ENCODE measurements around the gene ERBIN. TPM values are rescaled to one million over a fixed set of nuclear protein-coding genes. Genes with fewer than 3 reads are reported as not detected.
A peak's percentile ranks its signal among the peaks of the same experiment; 100 is the strongest.
"Not testable (repeated sequence)": the region's sequence is repeated elsewhere in the genome, so short reads cannot be mapped to it uniquely, and the experiment has no call there.

ERBIN gene
- total and polyA plus RNA-seq, 5 donors from 2014 or later: 21.5 to 114 (median 39.3) TPM

DNA sequence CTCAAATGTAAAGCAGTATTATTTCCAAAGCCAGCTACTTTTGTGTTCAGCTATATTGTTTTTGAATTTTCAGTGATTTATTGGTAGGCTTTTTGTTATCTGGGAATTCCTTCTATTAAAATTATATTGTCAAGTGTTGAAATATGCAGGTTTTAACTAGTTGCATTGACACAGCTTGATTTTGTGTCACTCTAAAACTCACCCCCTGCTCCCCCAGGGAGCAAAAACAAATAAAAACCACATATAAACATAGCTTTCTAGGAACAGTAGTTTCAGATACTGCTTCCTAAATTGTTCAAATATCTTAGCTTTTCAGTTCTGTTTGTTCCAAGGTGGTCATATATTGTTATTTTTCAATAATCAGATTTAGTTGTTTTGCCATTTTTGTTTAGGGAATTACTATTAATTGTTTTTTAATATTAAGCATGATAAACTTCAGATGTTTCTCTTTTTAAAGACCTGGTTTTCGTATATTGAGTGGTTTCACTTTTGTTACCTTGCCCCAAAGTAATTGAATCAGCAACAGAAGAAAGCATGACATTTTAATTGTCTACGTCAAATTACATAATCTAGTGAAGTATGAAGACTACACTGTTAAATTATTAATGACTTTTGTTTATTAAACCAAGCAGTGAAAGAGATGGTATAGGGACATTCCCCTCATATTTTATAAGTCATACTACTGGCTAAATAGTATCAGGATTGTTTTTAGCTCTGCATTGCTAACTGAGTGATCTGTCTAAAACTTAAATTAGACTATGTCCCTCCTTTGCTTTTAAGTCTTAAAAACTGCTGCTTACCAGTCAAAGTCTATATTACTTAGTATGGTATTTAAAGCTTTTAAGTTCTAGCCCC lies 43.4 kb downstream of the ERBIN start:
- peaks cover 5% of the 10 kb centered on the region for H3K27me3 Mint-ChIP-seq
- Histone ChIP-seq H3K27ac (ENCODE audit: insufficient read depth, low read length, poor library complexity, severe bottlenecking) (peak overlapping the region; percentile 38), H3K36me3 (ENCODE audit: control insufficient read depth, insufficient read depth, low read length) (no peaks in the 10 kb centered on the region), H3K4me1 (ENCODE audit: control insufficient read depth, insufficient read depth, low read length, poor library complexity, severe bottlenecking) (peaks cover 44% of the 10 kb centered on the region), H3K27me3 (ENCODE audit: control insufficient read depth, insufficient read depth, low read length) (no peaks in the 10 kb centered on the region), H3K9me3 (ENCODE audit: control insufficient read depth in 2 of 2, low read length in 2 of 2) (no peaks in the 10 kb centered on the region), H3K4me3 (ENCODE audit: low read depth, low read length) (peak overlapping the region; percentile 45)
- H3K27ac Mint-ChIP-seq: peak overlapping the region; percentile 8 to 87 (median 24)
- ATAC-seq (ENCODE audit: low read depth in 2 of 2): no peak
- H3K4me1 Mint-ChIP-seq: peaks cover 51 to 82% (median 58%) of the 10 kb centered on the region in 4 donors
- H3K36me3 Mint-ChIP-seq: peaks cover 19% of the 10 kb centered on the region
- peaks cover 0 to 2% (median 0%) of the 10 kb centered on the region in 7 donors for H3K9me3 Mint-ChIP-seq
- H3K4me3 Mint-ChIP-seq: peak overlapping the region in 3 of 4 donors; percentile 3 to 49 (median 30)
- DNase-seq: peak in 2 of 3 donors; percentile 6 to 23

DNA sequence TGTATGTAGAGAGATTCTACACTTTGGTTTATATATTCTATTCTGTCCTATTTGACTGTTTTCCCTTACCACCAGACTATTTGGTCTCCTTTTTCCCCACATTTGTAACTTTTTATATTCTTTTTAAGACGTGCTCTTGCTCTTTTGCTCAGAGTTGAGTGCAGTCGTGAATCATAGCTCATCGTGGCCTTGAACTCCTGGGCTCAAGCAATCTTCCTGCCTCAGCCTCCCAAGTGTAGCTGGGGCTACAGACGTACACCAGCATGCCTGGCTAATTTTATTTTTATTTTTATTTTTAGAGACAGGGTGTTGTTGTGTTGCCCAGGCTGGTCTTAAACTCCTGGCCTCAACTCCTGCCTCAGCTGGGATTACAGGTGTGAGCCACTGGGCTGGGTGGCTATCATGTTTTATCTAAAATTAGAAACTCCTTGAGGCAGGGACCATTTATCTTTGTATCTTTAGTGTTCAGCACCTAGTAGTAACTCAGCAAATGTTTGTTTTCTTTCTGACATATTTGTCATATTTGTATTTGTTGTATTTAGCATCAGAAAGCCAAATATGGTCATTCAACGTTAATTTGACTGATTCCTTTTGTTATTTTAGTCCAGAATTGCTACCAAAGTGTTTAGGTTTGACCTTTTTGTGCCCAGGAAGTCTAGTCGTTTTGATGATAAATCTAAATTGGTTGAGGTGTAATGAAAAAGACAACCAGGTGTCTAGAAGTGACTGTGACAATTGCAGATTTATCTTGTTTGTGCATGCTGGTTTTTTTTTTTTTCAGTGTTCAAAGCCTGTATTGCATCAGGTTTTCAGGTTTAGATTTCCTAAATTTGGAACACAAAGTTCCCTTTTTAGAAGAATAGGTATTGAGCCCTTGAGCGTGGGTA lies 44.3 kb downstream of the ERBIN start:
- peaks cover 0 to under 1% (median 0%) of the 10 kb centered on the region in 7 donors for H3K9me3 Mint-ChIP-seq
- DNase-seq (no peak), ATAC-seq (ENCODE audit: low read depth in 2 of 2) (no peak)
- H3K4me3 ChIP-seq (ENCODE audit: low read depth, low read length): peak overlapping the region; percentile 45
- H3K27ac Mint-ChIP-seq: peak overlapping the region; percentile 47 to 95 (median 87)
- H3K27me3 ChIP-seq (ENCODE audit: control insufficient read depth, insufficient read depth, low read length): no peaks in the 10 kb centered on the region
- peaks cover 54 to 81% (median 58%) of the 10 kb centered on the region in 4 donors for H3K4me1 Mint-ChIP-seq
- H3K9me3 ChIP-seq (ENCODE audit: control insufficient read depth in 2 of 2, low read length in 2 of 2): no peaks in the 10 kb centered on the region
- H3K36me3 Mint-ChIP-seq: peaks cover 21% of the 10 kb centered on the region
- H3K4me3 Mint-ChIP-seq: peak overlapping the region; percentile 3 to 66 (median 34)
- no peaks in the 10 kb centered on the region for H3K36me3 ChIP-seq (ENCODE audit: control insufficient read depth, insufficient read depth, low read length)
- peaks cover 9% of the 10 kb centered on the region for H3K27me3 Mint-ChIP-seq
- peak overlapping the region; percentile 38 for H3K27ac ChIP-seq (ENCODE audit: insufficient read depth, low read length, poor library complexity, severe bottlenecking)
- peaks cover 39% of the 10 kb centered on the region for H3K4me1 ChIP-seq (ENCODE audit: control insufficient read depth, insufficient read depth, low read length, poor library complexity, severe bottlenecking)

DNA sequence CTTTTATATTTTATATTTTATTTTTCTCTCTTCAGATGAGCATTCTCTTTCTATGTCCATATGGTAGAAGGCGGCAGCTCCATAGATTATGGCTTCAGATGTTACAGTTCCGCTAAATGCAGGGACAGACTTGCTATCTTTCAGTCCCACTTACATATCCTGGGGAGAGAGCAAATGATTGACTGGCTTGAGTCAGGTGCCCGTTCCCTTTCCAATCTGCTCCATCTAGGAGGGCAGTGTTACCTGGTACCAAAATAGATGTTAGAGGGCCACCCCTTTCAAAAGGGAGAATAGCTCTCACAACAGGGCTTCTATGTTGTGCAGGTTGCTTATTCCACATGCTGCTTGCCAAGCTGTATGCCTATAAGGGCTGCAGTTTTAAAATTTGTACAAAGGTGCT lies 45.3 kb downstream of the ERBIN start:
- DNase-seq: no peak
- peaks cover 38% of the 10 kb centered on the region for H3K4me1 ChIP-seq (ENCODE audit: control insufficient read depth, insufficient read depth, low read length, poor library complexity, severe bottlenecking)
- H3K27me3 ChIP-seq (ENCODE audit: control insufficient read depth, insufficient read depth, low read length): no peaks in the 10 kb centered on the region
- no peak for ATAC-seq (ENCODE audit: low read depth in 2 of 2)
- H3K36me3 ChIP-seq (ENCODE audit: control insufficient read depth, insufficient read depth, low read length): no peaks in the 10 kb centered on the region
- Mint-ChIP-seq H3K9me3 (peaks cover 0 to 2% (median 0%) of the 10 kb centered on the region in 7 donors), H3K4me3 (peak overlapping the region in 1 of 4 donors; percentile 33), H3K27me3 (peaks cover 10% of the 10 kb centered on the region), H3K27ac (no peak overlapping the region), H3K4me1 (peaks cover 52 to 78% (median 57%) of the 10 kb centered on the region in 4 donors), H3K36me3 (peaks cover 24% of the 10 kb centered on the region)
- H3K9me3 ChIP-seq (ENCODE audit: control insufficient read depth in 2 of 2, low read length in 2 of 2): no peaks in the 10 kb centered on the region
- no peak overlapping the region for H3K27ac ChIP-seq (ENCODE audit: insufficient read depth, low read length, poor library complexity, severe bottlenecking)
- no peak overlapping the region for H3K4me3 ChIP-seq (ENCODE audit: low read depth, low read length)

DNA sequence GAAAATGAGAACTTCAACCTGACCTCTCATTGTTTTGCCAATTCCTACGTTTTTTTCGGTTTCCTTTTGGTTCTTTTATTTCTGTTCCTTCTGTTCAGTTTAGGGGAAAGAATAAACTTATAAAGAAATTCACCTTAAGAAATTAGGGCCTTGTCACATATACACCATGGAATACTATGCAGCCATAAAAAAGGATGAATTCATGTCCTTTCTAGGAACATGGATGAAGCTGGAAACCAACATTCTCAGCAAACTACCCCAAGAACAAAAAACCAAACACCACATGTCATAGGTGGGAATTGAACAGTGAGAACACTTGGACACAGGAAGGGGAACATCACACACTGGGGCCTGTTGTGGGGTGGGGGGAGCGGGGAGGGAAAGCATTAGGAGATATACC lies 46.5 kb downstream of the ERBIN start:
- not testable (repeated sequence) for H3K27ac ChIP-seq (ENCODE audit: insufficient read depth, low read length, poor library complexity, severe bottlenecking); H3K27me3 Mint-ChIP-seq; H3K27ac Mint-ChIP-seq; H3K4me3 Mint-ChIP-seq; ATAC-seq (ENCODE audit: low read depth in 2 of 2); H3K36me3 ChIP-seq (ENCODE audit: control insufficient read depth, insufficient read depth, low read length); H3K27me3 ChIP-seq (ENCODE audit: control insufficient read depth, insufficient read depth, low read length); H3K9me3 Mint-ChIP-seq; H3K4me3 ChIP-seq (ENCODE audit: low read depth, low read length); DNase-seq; H3K9me3 ChIP-seq (ENCODE audit: control insufficient read depth in 2 of 2, low read length in 2 of 2)
- H3K4me1 ChIP-seq (ENCODE audit: control insufficient read depth, insufficient read depth, low read length, poor library complexity, severe bottlenecking): peaks cover 27% of the 10 kb centered on the region
- Mint-ChIP-seq H3K36me3 (peaks cover 24% of the 10 kb centered on the region), H3K4me1 (peaks cover 44 to 71% (median 50%) of the 10 kb centered on the region in 4 donors)

DNA sequence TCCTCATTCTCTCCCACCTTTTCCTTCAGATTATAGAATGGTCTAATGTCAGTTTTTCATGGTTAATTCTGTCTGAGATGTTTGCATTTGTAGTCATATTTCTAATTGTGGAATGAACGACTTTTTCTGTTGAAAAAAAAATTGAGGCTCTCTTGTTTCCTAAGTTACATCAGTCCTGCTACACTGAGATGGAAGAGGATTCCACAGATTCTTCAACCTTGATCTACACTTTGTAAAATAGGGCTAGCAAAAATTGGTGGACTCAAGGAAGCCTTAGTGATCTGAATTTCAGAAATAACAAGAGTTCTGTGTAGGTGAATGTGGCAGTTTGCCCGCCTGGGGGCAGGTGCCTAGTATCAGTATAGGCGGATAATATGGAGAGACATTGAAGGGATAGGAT lies 51.9 kb downstream of the ERBIN start:
- Histone ChIP-seq H3K9me3 (ENCODE audit: control insufficient read depth in 2 of 2, low read length in 2 of 2) (no peaks in the 10 kb centered on the region), H3K27ac (ENCODE audit: insufficient read depth, low read length, poor library complexity, severe bottlenecking) (no peak overlapping the region), H3K27me3 (ENCODE audit: control insufficient read depth, insufficient read depth, low read length) (no peaks in the 10 kb centered on the region), H3K4me1 (ENCODE audit: control insufficient read depth, insufficient read depth, low read length, poor library complexity, severe bottlenecking) (peaks cover 8% of the 10 kb centered on the region), H3K4me3 (ENCODE audit: low read depth, low read length) (no peak overlapping the region), H3K36me3 (ENCODE audit: control insufficient read depth, insufficient read depth, low read length) (no peaks in the 10 kb centered on the region)
- Mint-ChIP-seq H3K36me3 (peaks cover 25% of the 10 kb centered on the region), H3K27me3 (peaks cover 4% of the 10 kb centered on the region), H3K9me3 (peaks cover 0 to 3% (median 0%) of the 10 kb centered on the region in 7 donors), H3K27ac (peak overlapping the region in 1 of 3 donors; percentile 44), H3K4me3 (peak overlapping the region in 1 of 4 donors; percentile 12), H3K4me1 (peaks cover 43 to 72% (median 57%) of the 10 kb centered on the region in 4 donors)
- ATAC-seq (ENCODE audit: low read depth in 2 of 2) (no peak), DNase-seq (no peak)

DNA sequence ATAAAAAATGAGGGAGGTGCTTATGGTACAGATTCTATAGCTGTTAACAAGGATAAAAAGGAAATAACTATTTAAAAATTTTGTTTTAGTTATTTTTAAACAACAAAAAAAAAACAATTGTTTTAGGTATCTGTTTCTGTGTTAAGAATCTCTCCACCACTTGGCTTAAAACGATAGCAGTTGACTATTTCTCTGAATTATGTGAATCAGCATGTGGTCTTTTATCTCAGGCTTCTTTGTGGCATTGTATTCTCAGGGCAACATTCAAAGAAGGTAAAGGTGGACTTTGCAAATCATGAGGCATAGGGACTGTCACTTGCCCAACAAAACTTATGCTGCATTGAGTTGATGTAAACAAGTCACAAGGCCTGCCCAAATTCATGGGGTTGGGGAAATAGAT lies 55.2 kb downstream of the ERBIN start:
- Mint-ChIP-seq H3K4me1 (peaks cover 47 to 78% (median 60%) of the 10 kb centered on the region in 4 donors), H3K36me3 (peaks cover 12% of the 10 kb centered on the region), H3K4me3 (no peak overlapping the region), H3K27ac (peak overlapping the region in 1 of 3 donors; percentile 47), H3K9me3 (peaks cover 0 to 1% (median 0%) of the 10 kb centered on the region in 7 donors), H3K27me3 (peaks cover 7% of the 10 kb centered on the region)
- DNase-seq: no peak
- no peak overlapping the region for H3K4me3 ChIP-seq (ENCODE audit: low read depth, low read length)
- H3K36me3 ChIP-seq (ENCODE audit: control insufficient read depth, insufficient read depth, low read length): peaks cover 4% of the 10 kb centered on the region
- peaks cover 16% of the 10 kb centered on the region for H3K4me1 ChIP-seq (ENCODE audit: control insufficient read depth, insufficient read depth, low read length, poor library complexity, severe bottlenecking)
- no peak overlapping the region for H3K27ac ChIP-seq (ENCODE audit: insufficient read depth, low read length, poor library complexity, severe bottlenecking)
- H3K9me3 ChIP-seq (ENCODE audit: control insufficient read depth in 2 of 2, low read length in 2 of 2): no peaks in the 10 kb centered on the region
- H3K27me3 ChIP-seq (ENCODE audit: control insufficient read depth, insufficient read depth, low read length): no peaks in the 10 kb centered on the region
- no peak for ATAC-seq (ENCODE audit: low read depth in 2 of 2)

DNA sequence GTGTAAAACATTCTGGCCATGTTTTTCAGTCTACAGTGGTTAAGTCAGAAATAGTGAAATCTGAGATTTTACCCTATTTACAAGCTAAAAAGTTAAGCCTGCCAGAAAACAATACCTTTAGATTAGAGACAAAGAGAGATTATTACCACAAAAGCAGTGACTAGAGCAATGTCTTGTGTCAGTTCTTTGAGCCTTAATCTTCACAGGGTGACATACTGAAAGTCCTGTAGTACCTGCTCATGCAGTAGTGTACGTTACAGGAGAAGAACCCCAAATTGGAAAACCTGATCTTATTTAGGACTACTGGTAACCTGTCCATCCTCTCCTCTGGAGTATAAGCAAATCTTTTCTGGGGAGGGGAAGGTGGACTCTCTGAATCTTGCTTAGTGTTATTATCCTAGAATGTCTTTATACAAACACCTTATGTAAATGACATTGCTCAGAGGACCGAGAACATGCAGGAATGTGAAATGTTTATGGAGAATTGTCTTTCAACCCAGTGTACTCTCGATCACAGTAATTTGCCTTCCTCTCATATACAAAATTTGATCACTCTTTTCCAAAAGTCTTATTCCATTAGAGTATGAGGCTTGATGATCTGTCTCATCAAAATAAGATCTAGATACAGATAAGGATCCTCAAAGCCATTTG lies 55.7 kb downstream of the ERBIN start:
- Mint-ChIP-seq H3K27me3 (peaks cover 7% of the 10 kb centered on the region), H3K27ac (peak overlapping the region in 2 of 3 donors; percentile 20 to 47), H3K4me1 (peaks cover 47 to 84% (median 63%) of the 10 kb centered on the region in 4 donors), H3K9me3 (peaks cover 0 to 1% (median 0%) of the 10 kb centered on the region in 7 donors), H3K4me3 (peak overlapping the region in 1 of 4 donors; percentile 14), H3K36me3 (peaks cover 12% of the 10 kb centered on the region)
- Histone ChIP-seq H3K4me3 (ENCODE audit: low read depth, low read length) (no peak overlapping the region), H3K4me1 (ENCODE audit: control insufficient read depth, insufficient read depth, low read length, poor library complexity, severe bottlenecking) (peaks cover 16% of the 10 kb centered on the region), H3K27ac (ENCODE audit: insufficient read depth, low read length, poor library complexity, severe bottlenecking) (no peak overlapping the region), H3K36me3 (ENCODE audit: control insufficient read depth, insufficient read depth, low read length) (peaks cover 4% of the 10 kb centered on the region), H3K9me3 (ENCODE audit: control insufficient read depth in 2 of 2, low read length in 2 of 2) (no peaks in the 10 kb centered on the region), H3K27me3 (ENCODE audit: control insufficient read depth, insufficient read depth, low read length) (no peaks in the 10 kb centered on the region)
- ATAC-seq (ENCODE audit: low read depth in 2 of 2) (no peak), DNase-seq (no peak)
